MM.1S (cell line): ENCODE data around the gene RSRP1.
A peak's percentile ranks its signal among the peaks of the same experiment; 100 is the strongest.

Source experiments
- DNase-seq: peaks from one replicate; pipeline ENCODE4 v3.0.0-alpha.2; 2015
- H2AFZ ChIP-seq: fragments of 300-600 bp; sonication (generic); 2 replicates; pipeline ENCODE4 v1.6.0; 2016; ENCODE audit warnings: antibody characterized with exemption, low read length
- H3F3A ChIP-seq: fragments of 300-600 bp; sonication (generic); 2 replicates; pipeline ENCODE4 v1.6.1; 2016; ENCODE audit warnings: mild to moderate bottlenecking, antibody characterized with exemption, low read length, moderate library complexity, mixed read lengths; ENCODE audit not compliant: insufficient read depth
- H3K27ac ChIP-seq: fragments of 300-600 bp; sonication (generic); 2 replicates; pipeline ENCODE4 v1.5.1; 2016; ENCODE audit warnings: mild to moderate bottlenecking, low read length
- H3K27me3 ChIP-seq: fragments of 300-600 bp; sonication (generic); replicated peaks from 2 replicates; pipeline ENCODE4 v1.6.0; 2016; ENCODE audit warnings: low read length; ENCODE audit not compliant: insufficient read depth
- H3K36me3 ChIP-seq: fragments of 300-600 bp; sonication (generic); replicated peaks from 2 replicates; pipeline ENCODE4 v1.6.1; 2016; ENCODE audit warnings: mild to moderate bottlenecking, low read length, mixed read lengths; ENCODE audit not compliant: insufficient read depth
- H3K4me1 ChIP-seq: fragments of 300-600 bp; sonication (generic); 2 replicates; pipeline ENCODE4 v1.6.1; 2016; ENCODE audit warnings: low read length, mixed read lengths
- H3K4me2 ChIP-seq: fragments of 300-600 bp; sonication (generic); 2 replicates; pipeline ENCODE4 v1.6.0; 2016; ENCODE audit warnings: low read depth, low read length
- H3K4me3 ChIP-seq: fragments of 300-600 bp; sonication (generic); 2 replicates; pipeline ENCODE4 v1.5.1; 2016; ENCODE audit warnings: low read length, mixed read lengths
- H3K79me2 ChIP-seq: fragments of 300-600 bp; sonication (generic); 2 replicates; pipeline ENCODE4 v1.6.1; 2016; ENCODE audit warnings: mixed run types, low read length, mixed read lengths
- H3K9ac ChIP-seq: fragments of 300-600 bp; sonication (generic); 2 replicates; pipeline ENCODE4 v1.6.1; 2016; ENCODE audit warnings: low read length, mixed read lengths
- H3K9me2 ChIP-seq: fragments of 300-600 bp; sonication (generic); replicated peaks from 2 replicates; pipeline ENCODE4 v1.6.1; 2016; ENCODE audit warnings: mild to moderate bottlenecking, low read length, mixed read lengths; ENCODE audit not compliant: insufficient read depth
- H3K9me3 ChIP-seq: fragments of 300-600 bp; sonication (generic); replicated peaks from 2 replicates; pipeline ENCODE4 v1.6.1; 2016; ENCODE audit warnings: mild to moderate bottlenecking, low read length, mixed read lengths; ENCODE audit not compliant: insufficient read depth
- H4K20me1 ChIP-seq: fragments of 300-600 bp; sonication (generic); 2 replicates; pipeline ENCODE4 v1.6.1; 2016; ENCODE audit warnings: mild to moderate bottlenecking, low read length, moderate library complexity, mixed read lengths; ENCODE audit not compliant: insufficient read depth
- CTCF ChIP-seq: fragments of 300-600 bp; sonication (generic); IDR thresholded peaks from 2 replicates; pipeline ENCODE4 v1.5.1; 2016; ENCODE audit warnings: antibody characterized with exemption, low read length, mixed read lengths
- EZH2 ChIP-seq: fragments of 300-600 bp; sonication (generic); optimal IDR thresholded peaks from 2 replicates; pipeline ENCODE3; 2017; ENCODE audit warnings: low read depth, mild to moderate bottlenecking, antibody characterized with exemption, low read length, mixed read lengths
- EZH2phosphoT487 ChIP-seq: fragments of 300-600 bp; sonication (generic); IDR thresholded peaks from 2 replicates; pipeline ENCODE4 v1.6.1; 2018; ENCODE audit warnings: antibody characterized with exemption, low read length

Gene RSRP1

GRCh38 chr1:25232866-25233784 lies 14.1 kb downstream of the RSRP1 start:
- peak overlapping the region; percentile 69 for H3K27ac ChIP-seq
- no peaks in the 10 kb centered on the region for H3K9me3 ChIP-seq
- H3K4me2 ChIP-seq = peak overlapping the region; percentile 84
- no peaks in the 10 kb centered on the region for H4K20me1 ChIP-seq
- H3K79me2 ChIP-seq = peaks cover 48% of the 10 kb centered on the region
- no peaks in the 10 kb centered on the region for H3K9me2 ChIP-seq
- TF ChIP-seq CTCF = no peak
- no peak for TF ChIP-seq EZH2phosphoT487
- TF ChIP-seq EZH2 = no peak
- DNase-seq = peak; percentile 81
- peaks cover 3% of the 10 kb centered on the region; the same call in 1 of the 2 replicates for H3K36me3 ChIP-seq
- H3K4me1 ChIP-seq = peaks cover 29% of the 10 kb centered on the region
- H2AFZ ChIP-seq = peak overlapping the region; percentile 69
- peak overlapping the region; percentile 79 for H3K9ac ChIP-seq
- H3F3A ChIP-seq = peaks cover 25% of the 10 kb centered on the region
- H3K27me3 ChIP-seq = no peaks in the 10 kb centered on the region
- H3K4me3 ChIP-seq = peak overlapping the region; percentile 86

GRCh38 chr1:25232027-25232865 lies 15.0 kb downstream of the RSRP1 start, which contains the start of gene SYF2:
TSS of gene SYF2 (minus strand) at chr1:25232502. CDS start at chr1:25232467, 35 bp downstream.
- Histone ChIP-seq H3K4me2 (peak within 1 kb of the TSS; percentile 84), H2AFZ (peak within 1 kb of the TSS; percentile 69)
- peak; percentile 90 for DNase-seq

GRCh38 chr1:25223471-25223870 lies 23.8 kb downstream of the RSRP1 start:
- Histone ChIP-seq H3K9me2 (no peaks in the 10 kb centered on the region), H4K20me1 (no peaks in the 10 kb centered on the region), H3K9ac (no peak overlapping the region), H3K9me3 (no peaks in the 10 kb centered on the region), H3K79me2 (0 out of 2 replicates have a peak, but pooled peaks cover 4% of the 10 kb centered on the region), H2AFZ (no peak overlapping the region), H3K27ac (no peak overlapping the region), H3K27me3 (no peaks in the 10 kb centered on the region), H3K4me1 (no peaks in the 10 kb centered on the region), H3K4me2 (no peak overlapping the region), H3K4me3 (no peak overlapping the region), H3K36me3 (peaks cover 10% of the 10 kb centered on the region), H3F3A (no peaks in the 10 kb centered on the region; the same call in 1 of the 2 replicates)
- DNase-seq = no peak
- TF ChIP-seq CTCF (no peak), EZH2 (no peak), EZH2phosphoT487 (no peak)

More at GRCh38 chr1:25232027-25232865, 15.0 kb downstream of the RSRP1 start, which contains the start of gene SYF2:
- H4K20me1 ChIP-seq = no peaks in the 10 kb centered on the region
- H3K27ac ChIP-seq = peak within 1 kb of the TSS; percentile 69
- H3K27me3 ChIP-seq = no peaks in the 10 kb centered on the region
- H3K79me2 ChIP-seq = peaks cover 43% of the 10 kb centered on the region
- H3K4me3 ChIP-seq = peak within 1 kb of the TSS; percentile 86
- no peaks in the 10 kb centered on the region for H3K9me3 ChIP-seq
- H3K9me2 ChIP-seq = no peaks in the 10 kb centered on the region
- H3K4me1 ChIP-seq = peaks cover 22% of the 10 kb centered on the region
- H3K9ac ChIP-seq = peak within 1 kb of the TSS; percentile 79
- H3F3A ChIP-seq = peaks cover 18% of the 10 kb centered on the region
- peaks cover 3% of the 10 kb centered on the region; the same call in 1 of the 2 replicates for H3K36me3 ChIP-seq
- TF ChIP-seq CTCF (no peak), EZH2 (no peak), EZH2phosphoT487 (no peak)
